Measurements from ENCODE around the gene NOTO.

- TF ChIP-seq POLR2A (IDR thresholded peaks at IDR 0.05; ENCODE audit: low read depth, low read length) (no peak), POLR2AphosphoS5 (IDR thresholded peaks at IDR 0.05; ENCODE audit: low read depth, low read length) (no peak), TAF1 (IDR thresholded peaks at IDR 0.05; ENCODE audit: borderline replicate concordance, low read depth, low read length) (no peak)
Measured at GRCh38 chr2:73218298-73218697, 15.9 kb downstream of the NOTO start.
